SKM-1 treated with dmso at 0.1 percent for 144 hours (cell line): ENCODE results near the gene ZNF248.
"Not testable (repeated sequence)": the region's sequence is repeated elsewhere in the genome, so short reads cannot be mapped to it uniquely, and the experiment has no call there.

Source experiments
- DNase-seq: peaks from one replicate; lab custom pipeline; 2025; ENCODE audit not compliant: unreplicated experiment; lab: John Stamatoyannopoulos, UW

Gene ZNF248

GRCh38 chr10:37748170-37748569 lies 109.2 kb downstream of the ZNF248 start:
- no peak for DNase-seq

- no peak for DNase-seq
These were observed 110.3 kb downstream of the ZNF248 start for GRCh38 chr10:37747081-37747480.

DNA sequence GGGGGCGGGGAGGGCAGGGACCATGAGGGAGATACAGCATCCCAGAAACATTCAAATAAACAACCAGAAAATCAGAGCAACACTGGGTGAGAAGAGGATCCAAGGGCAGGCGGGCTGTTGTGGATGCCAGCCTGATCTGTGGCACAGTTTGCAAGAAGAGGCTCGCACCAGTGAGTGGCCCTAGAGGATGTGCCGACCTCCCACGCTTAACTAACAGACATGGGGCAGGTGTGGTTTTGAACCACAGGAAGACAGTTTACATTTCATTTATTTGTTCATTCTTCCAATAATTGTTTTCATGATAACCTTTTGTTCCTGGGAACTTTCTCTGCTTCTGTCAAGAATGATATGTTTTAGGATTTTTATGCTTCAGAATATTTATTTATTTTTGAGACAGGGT lies 115.6 kb downstream of the ZNF248 start:
- no peak for DNase-seq

DNA sequence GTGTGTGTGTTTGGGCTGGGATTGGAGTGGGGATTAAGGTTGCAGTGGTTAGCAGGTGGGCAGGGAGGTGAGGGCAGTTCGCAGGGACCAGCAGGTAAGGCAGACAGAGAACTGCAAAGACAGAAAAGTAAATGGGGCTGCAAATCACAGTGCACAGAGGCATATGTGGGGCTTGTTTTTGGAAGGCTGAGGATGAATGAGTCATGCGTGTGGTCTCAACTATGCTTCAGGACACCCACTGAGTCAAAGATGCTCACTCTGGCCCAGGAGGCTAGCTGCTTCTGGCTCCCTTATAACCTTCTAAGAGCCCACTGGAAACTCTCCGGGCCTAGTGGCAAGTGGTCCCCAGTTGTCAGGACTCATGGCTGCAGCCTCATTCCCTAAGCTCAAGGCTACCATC lies 118.2 kb downstream of the ZNF248 start:
- DNase-seq, result no peak

DNA sequence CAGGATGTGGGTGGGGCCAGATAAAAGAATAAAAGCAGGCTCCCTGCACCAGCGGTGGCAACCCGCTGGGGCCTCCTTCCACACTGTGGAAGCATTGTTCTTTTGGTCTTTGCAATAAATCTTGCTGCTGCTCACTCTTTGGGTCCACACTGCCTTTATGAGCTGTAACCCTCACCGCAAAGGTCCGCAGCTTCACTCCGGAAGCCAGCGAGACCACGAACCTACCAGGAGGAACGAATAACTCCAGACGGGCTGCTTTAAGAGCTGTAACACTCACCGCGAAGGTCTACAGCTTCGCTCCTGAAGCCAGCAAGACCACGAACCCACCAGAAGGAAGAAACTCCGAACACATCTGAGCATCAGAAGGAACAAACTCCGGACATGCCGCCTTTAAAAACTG lies 119.2 kb downstream of the ZNF248 start:
- not testable (repeated sequence) for DNase-seq

- DNase-seq, result no peak
These were observed 120.1 kb downstream of the ZNF248 start for GRCh38 chr10:37737336-37737735.

- no peak for DNase-seq
These were observed 121.3 kb downstream of the ZNF248 start for GRCh38 chr10:37736120-37736519.

DNA sequence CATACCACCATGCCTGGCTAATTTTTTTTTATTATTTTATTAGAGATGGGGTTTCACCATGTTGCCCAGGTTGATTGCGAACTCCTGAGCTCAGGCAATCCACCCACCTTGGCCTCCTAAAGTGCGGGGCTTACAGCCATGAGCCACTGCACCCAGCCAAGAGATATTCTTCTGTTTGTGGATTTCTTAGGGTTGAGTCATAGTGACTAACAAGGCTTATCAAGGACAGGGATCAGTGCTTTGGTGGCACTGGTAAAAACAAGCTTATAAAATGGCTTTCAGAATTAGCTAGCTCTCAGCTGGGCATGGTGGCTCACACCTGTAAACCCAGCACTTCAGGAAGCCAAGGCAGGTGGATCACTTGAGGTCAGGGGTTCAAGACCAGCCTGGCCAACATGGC lies 122.4 kb downstream of the ZNF248 start:
- DNase-seq, result no peak
